SK-N-SH (cell line): ENCODE results near the gene RBM34. TPM values are rescaled to one million over a fixed set of nuclear protein-coding genes. Genes with fewer than 3 reads are reported as not detected.

Source experiments
- CTCF ChIA-PET: fragments of 300-600, 350-600 bp; formaldehyde crosslinking; extraction: SDS; loops from one replicate; lab custom pipeline; 2021; lab: Yijun Ruan, JAX
- POLR2A ChIA-PET: fragments of 350-600 bp; sonication (Branson Sonifier 250); formaldehyde crosslinking; extraction: SDS; loops from one replicate; lab custom pipeline; 2020; ENCODE audit warnings: antibody characterized with exemption, inconsistent platforms; lab: Yijun Ruan, JAX
- DNase-seq: peaks from one replicate; pipeline ENCODE4 v3.0.0; 2012
- H2AFZ ChIP-seq: fragments of 200-600 bp; sonication (generic); 2 replicates; pipeline ENCODE4 v1.8.1; 2016; ENCODE audit warnings: antibody characterized with exemption, mild to moderate bottlenecking, low read depth
- H3F3A ChIP-seq: fragments of 200-600 bp; sonication (generic); replicated peaks from 2 replicates; pipeline ENCODE3; 2016; ENCODE audit warnings: antibody characterized with exemption, mild to moderate bottlenecking; ENCODE audit not compliant: insufficient read depth
- H3K27ac ChIP-seq, 2 experiments: fragments of 200-500 bp in 1 of 2; fragments of 200-600 bp in 1 of 2; sonication (Bioruptor generic) in 1 of 2; sonication (generic), shearing (Covaris generic) in 1 of 2; 2 replicates each; pipeline versions ENCODE4 v1.5.1 to v1.6.1; 2014 to 2016; ENCODE audit warnings: low read depth in 2 of 2, inconsistent platforms in 1 of 2, low read length in 1 of 2, mild to moderate bottlenecking in 1 of 2, mixed read lengths in 1 of 2
- H3K27me3 ChIP-seq: fragments of 200-600 bp; sonication (generic), shearing (Covaris generic); 2 replicates; pipeline ENCODE4 v1.6.1; 2016; ENCODE audit warnings: mixed run types; ENCODE audit not compliant: insufficient read depth
- H3K36me3 ChIP-seq, 2 experiments: fragments of 200-500 bp in 1 of 2; fragments of 200-600 bp in 1 of 2; sonication (Bioruptor generic) in 1 of 2; sonication (generic) in 1 of 2; replicated peaks in 1 of 2; 2 replicates each; pipeline versions ENCODE3 to v1.5.1; 2014 to 2016; ENCODE audit warnings: low read length in 1 of 2, mild to moderate bottlenecking in 1 of 2; ENCODE audit not compliant: insufficient read depth in 2 of 2, control insufficient read depth in 1 of 2
- H3K4me1 ChIP-seq, 2 experiments: fragments of 200-500 bp in 1 of 2; fragments of 200-600 bp in 1 of 2; sonication (Bioruptor generic) in 1 of 2; sonication (generic), shearing (Covaris generic) in 1 of 2; 2 replicates each; pipeline versions ENCODE4 v1.5.1 to v1.6.1; 2014 to 2016; ENCODE audit warnings: low read depth in 1 of 2, low read length in 1 of 2, mixed run types in 1 of 2; ENCODE audit not compliant: insufficient read depth in 2 of 2, control insufficient read depth in 1 of 2
- H3K4me2 ChIP-seq: fragments of 200-600 bp; sonication (generic), shearing (Covaris generic); 2 replicates; pipeline ENCODE4 v1.6.1; 2017; ENCODE audit warnings: mixed run types
- H3K4me3 ChIP-seq, 2 experiments: fragments of 200-500 bp in 1 of 2; fragments of 200-600 bp in 1 of 2; sonication (Bioruptor generic) in 1 of 2; sonication (generic), shearing (Covaris generic) in 1 of 2; 2 replicates each; pipeline versions ENCODE4 v1.5.1 to v1.8.1; 2014 to 2016; ENCODE audit warnings: low read depth in 2 of 2, inconsistent platforms in 1 of 2, low read length in 1 of 2, mild to moderate bottlenecking in 1 of 2, mixed read lengths in 1 of 2, moderate library complexity in 1 of 2
- H3K79me2 ChIP-seq: fragments of 200-600 bp; sonication (generic); 2 replicates; pipeline ENCODE4 v1.8.1; 2017; ENCODE audit warnings: mild to moderate bottlenecking; ENCODE audit not compliant: insufficient read depth
- H3K9ac ChIP-seq: fragments of 200-600 bp; sonication (generic); 2 replicates; pipeline ENCODE4 v1.6.1; 2017; ENCODE audit warnings: mixed run types
- H3K9me2 ChIP-seq: fragments of 200-600 bp; sonication (generic); 2 replicates; pipeline ENCODE4 v1.6.1; 2017; ENCODE audit warnings: mixed run types
- H3K9me3 ChIP-seq: fragments of 200-600 bp; sonication (generic); 2 replicates; pipeline ENCODE4 v1.6.1; 2017; ENCODE audit warnings: mixed run types, mild to moderate bottlenecking, moderate library complexity
- H4K20me1 ChIP-seq: fragments of 200-600 bp; sonication (generic); 2 replicates; pipeline ENCODE4 v1.6.1; 2017; ENCODE audit warnings: mild to moderate bottlenecking, mixed run types; ENCODE audit not compliant: insufficient read depth
- CTCF ChIP-seq: fragments of 200-600 bp; sonication (generic); IDR thresholded peaks from 2 replicates; pipeline ENCODE4 v1.6.1; 2017; ENCODE audit warnings: antibody characterized with exemption, mild to moderate bottlenecking, moderate library complexity
- ELF1 ChIP-seq: IDR thresholded peaks from 2 replicates; pipeline ENCODE4 v1.4.0; 2012
- EZH2phosphoT487 ChIP-seq: fragments of 200-600 bp; sonication (generic); IDR thresholded peaks from 2 replicates; pipeline ENCODE4 v1.6.1; 2017; ENCODE audit warnings: low read depth, mixed run types, mild to moderate bottlenecking, antibody characterized with exemption, moderate library complexity, borderline replicate concordance
- FOXJ3 ChIP-seq: sonication (generic); formaldehyde crosslinking; IDR thresholded peaks from 2 replicates; pipeline ENCODE4 v1.5.1; 2020; ENCODE audit warnings: mild to moderate bottlenecking, missing genetic modification reagents
- JUND ChIP-seq: IDR thresholded peaks from 2 replicates; pipeline ENCODE4 v1.4.0; 2012
- MEF2A ChIP-seq: IDR thresholded peaks from 2 replicates; pipeline ENCODE4 v1.4.0; 2012; ENCODE audit warnings: low read depth, borderline replicate concordance
- NFIC ChIP-seq: IDR thresholded peaks from 2 replicates; pipeline ENCODE4 v1.4.0; 2012; ENCODE audit warnings: borderline replicate concordance
- NRF1 ChIP-seq: IDR thresholded peaks from 2 replicates; pipeline ENCODE4 v1.6.1; 2012; ENCODE audit warnings: low read depth, mild to moderate bottlenecking, low read length
- RCOR1 ChIP-seq: fragments of 150-350 bp; IDR thresholded peaks from 2 replicates; pipeline ENCODE4 v1.6.1; 2017; ENCODE audit warnings: antibody characterized with exemption, low read length
- RXRA ChIP-seq: IDR thresholded peaks from 2 replicates; pipeline ENCODE4 v1.4.0; 2012; ENCODE audit warnings: low read depth, mild to moderate bottlenecking, borderline replicate concordance
- SIN3A ChIP-seq: IDR thresholded peaks from 2 replicates; pipeline ENCODE4 v1.6.1; 2012; ENCODE audit warnings: low read depth, mild to moderate bottlenecking, low read length, moderate library complexity, borderline replicate concordance
- TCF12 ChIP-seq: IDR thresholded peaks from 2 replicates; pipeline ENCODE4 v1.4.0; 2012
- YY1 ChIP-seq: IDR thresholded peaks from 2 replicates; pipeline ENCODE4 v1.4.0; 2012; ENCODE audit warnings: low read depth, mild to moderate bottlenecking
- WGBS: methylation state at CpG from one replicate; pipeline ENCODE4 v1.1.6; 2017; ENCODE audit warnings: low lambda C conversion rate; 5-methylcytosine and 5-hydroxymethylcytosine counted together
- polyA plus RNA-seq, 3 experiments: library from polyadenylated mRNA; depleted of rRNA; stranded (reverse); fragments of >200 nt; gene quantifications; 2 replicates each; pipeline ENCODE4 v1.2.3, GENCODE V29; 2012
- TF ChIP-seq, protein P1 (sequence below): fragments of 150-350 bp; IDR thresholded peaks from 2 replicates; pipeline ENCODE4 v1.6.1; 2017; ENCODE audit warnings: antibody characterized with exemption, low read length, low read depth, borderline replicate concordance
- TF ChIP-seq, protein P2 (sequence below): IDR thresholded peaks from 2 replicates; pipeline ENCODE4; 2012
- TF ChIP-seq, protein P3 (sequence below): IDR thresholded peaks from 2 replicates; pipeline ENCODE4 v1.4.0; 2012; ENCODE audit warnings: low read depth
- TF ChIP-seq, protein P4 (sequence below): fragments of 150-350 bp; IDR thresholded peaks from 2 replicates; pipeline ENCODE4 v1.6.1; 2016; ENCODE audit warnings: mild to moderate bottlenecking, low read depth, low read length

Gene RBM34
- polyA plus RNA-seq, 1 of the 3 experiments (the other 2 are of a cell fraction) = 39.9 TPM

- TF ChIP-seq, protein P1, sequence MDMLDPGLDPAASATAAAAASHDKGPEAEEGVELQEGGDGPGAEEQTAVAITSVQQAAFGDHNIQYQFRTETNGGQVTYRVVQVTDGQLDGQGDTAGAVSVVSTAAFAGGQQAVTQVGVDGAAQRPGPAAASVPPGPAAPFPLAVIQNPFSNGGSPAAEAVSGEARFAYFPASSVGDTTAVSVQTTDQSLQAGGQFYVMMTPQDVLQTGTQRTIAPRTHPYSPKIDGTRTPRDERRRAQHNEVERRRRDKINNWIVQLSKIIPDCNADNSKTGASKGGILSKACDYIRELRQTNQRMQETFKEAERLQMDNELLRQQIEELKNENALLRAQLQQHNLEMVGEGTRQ = no peak
- TF ChIP-seq MEF2A (no peak), RCOR1 (no peak), SIN3A (no peak)
- TF ChIP-seq, protein P2, sequence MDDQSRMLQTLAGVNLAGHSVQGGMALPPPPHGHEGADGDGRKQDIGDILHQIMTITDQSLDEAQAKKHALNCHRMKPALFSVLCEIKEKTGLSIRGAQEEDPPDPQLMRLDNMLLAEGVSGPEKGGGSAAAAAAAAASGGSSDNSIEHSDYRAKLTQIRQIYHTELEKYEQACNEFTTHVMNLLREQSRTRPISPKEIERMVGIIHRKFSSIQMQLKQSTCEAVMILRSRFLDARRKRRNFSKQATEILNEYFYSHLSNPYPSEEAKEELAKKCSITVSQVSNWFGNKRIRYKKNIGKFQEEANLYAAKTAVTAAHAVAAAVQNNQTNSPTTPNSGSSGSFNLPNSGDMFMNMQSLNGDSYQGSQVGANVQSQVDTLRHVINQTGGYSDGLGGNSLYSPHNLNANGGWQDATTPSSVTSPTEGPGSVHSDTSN = no peak
- TF ChIP-seq, protein P3, sequence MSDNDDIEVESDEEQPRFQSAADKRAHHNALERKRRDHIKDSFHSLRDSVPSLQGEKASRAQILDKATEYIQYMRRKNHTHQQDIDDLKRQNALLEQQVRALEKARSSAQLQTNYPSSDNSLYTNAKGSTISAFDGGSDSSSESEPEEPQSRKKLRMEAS = no peak
Measured at GRCh38 chr1:235108185-235108593, 52.9 kb downstream of the RBM34 start (continued).

- Histone ChIP-seq H3K9me3 (no peaks in the 10 kb centered on the region), H3K79me2 (peaks cover 7% of the 10 kb centered on the region; the same call in 1 of the 2 replicates), H3K27me3 (no peaks in the 10 kb centered on the region), H3F3A (peaks cover 22% of the 10 kb centered on the region), H3K4me1 (peaks cover 0 to 2% of the 10 kb centered on the region in 2 experiments; a peak in 1 of 4 replicates), H3K27ac (no peak overlapping the region), H3K4me2 (no peak overlapping the region), H4K20me1 (no peaks in the 10 kb centered on the region), H3K9me2 (no peaks in the 10 kb centered on the region), H3K36me3 (peaks cover 35 to 39% of the 10 kb centered on the region in 2 experiments), H3K9ac (no peak overlapping the region), H3K4me3 (no peak overlapping the region), H2AFZ (no peak overlapping the region)
- POLR2A ChIA-PET = no interaction called here
- WGBS = 96% methylated on average over 16 of the region's 16 CpGs
- CTCF ChIA-PET = interaction anchor here (0.7 to 3.8 kb wide), 10 partner anchors 10 to 708 kb away, joined by 3 to 15 read pairs (median 4); no protein-coding TSS in a partner anchor
- no peak for DNase-seq
- TF ChIP-seq NRF1 = no peak
- TF ChIP-seq NFIC = no peak
- TF ChIP-seq, protein P2 = no peak
- TF ChIP-seq, protein P4, sequence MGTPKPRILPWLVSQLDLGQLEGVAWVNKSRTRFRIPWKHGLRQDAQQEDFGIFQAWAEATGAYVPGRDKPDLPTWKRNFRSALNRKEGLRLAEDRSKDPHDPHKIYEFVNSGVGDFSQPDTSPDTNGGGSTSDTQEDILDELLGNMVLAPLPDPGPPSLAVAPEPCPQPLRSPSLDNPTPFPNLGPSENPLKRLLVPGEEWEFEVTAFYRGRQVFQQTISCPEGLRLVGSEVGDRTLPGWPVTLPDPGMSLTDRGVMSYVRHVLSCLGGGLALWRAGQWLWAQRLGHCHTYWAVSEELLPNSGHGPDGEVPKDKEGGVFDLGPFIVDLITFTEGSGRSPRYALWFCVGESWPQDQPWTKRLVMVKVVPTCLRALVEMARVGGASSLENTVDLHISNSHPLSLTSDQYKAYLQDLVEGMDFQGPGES = no peak
- TF ChIP-seq CTCF = no peak
- no peak for TF ChIP-seq EZH2phosphoT487
- TF ChIP-seq, protein P3 = no peak
- TF ChIP-seq YY1 = no peak
- no peak for TF ChIP-seq MEF2A
- TF ChIP-seq JUND = no peak
- TF ChIP-seq ELF1 = no peak
- no peak for TF ChIP-seq FOXJ3 (CRISPR knock-in tag)
- TF ChIP-seq RXRA = no peak
- TF ChIP-seq TCF12 = no peak
Measured at GRCh38 chr1:235107368-235108184, 53.5 kb downstream of the RBM34 start.
